ENCODE results near the gene ROM1. TPM values are rescaled to one million over a fixed set of nuclear protein-coding genes. Genes with fewer than 3 reads are reported as not detected.
"Not testable (repeated sequence)": the region's sequence is repeated elsewhere in the genome, so short reads cannot be mapped to it uniquely, and the experiment has no call there.

ROM1 gene
- total RNA-seq, 1 donor from 2014 or later = 3.1 TPM

DNA sequence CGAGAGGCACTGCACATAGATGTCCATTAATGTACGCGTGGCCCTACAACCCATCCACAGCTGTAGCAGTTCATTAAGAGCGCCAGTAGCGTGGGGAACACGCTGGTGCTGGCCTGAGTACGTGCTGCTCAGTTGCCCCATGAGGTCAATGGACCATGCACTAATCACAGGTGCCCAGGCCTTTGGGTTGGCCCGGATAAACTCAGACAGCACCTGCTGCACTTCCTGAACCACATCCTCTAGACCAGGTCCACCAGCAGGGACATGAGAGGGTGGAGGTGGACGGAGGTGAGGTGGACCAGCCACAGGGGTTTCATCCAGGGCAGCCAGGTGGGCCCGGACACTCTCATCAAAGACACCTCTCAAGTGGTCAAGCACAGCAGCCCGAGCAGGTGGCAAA, 36.4 kb downstream of the ROM1 start:
- no peak for DNase-seq

DNA sequence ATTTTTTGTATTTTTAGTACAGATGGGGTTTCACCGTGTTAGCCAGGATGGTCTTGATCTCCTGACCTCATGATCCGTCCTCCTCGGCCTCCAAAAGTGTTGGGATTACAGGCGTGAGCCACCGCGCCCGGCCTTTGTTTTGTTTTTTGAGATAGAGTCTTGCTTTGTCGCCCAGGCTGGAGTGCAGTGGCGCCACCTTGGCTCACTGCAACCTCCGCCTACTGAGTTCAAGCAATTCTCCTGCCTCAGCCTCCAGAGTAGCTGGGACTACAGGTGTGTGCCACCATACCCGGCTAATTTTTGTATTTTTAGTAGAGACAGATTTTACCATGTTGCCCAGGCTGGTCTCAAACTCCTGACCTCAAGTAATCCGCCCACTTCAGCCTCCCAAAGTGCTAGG, 37.2 kb downstream of the ROM1 start:
- DNase-seq = not testable (repeated sequence)

DNA sequence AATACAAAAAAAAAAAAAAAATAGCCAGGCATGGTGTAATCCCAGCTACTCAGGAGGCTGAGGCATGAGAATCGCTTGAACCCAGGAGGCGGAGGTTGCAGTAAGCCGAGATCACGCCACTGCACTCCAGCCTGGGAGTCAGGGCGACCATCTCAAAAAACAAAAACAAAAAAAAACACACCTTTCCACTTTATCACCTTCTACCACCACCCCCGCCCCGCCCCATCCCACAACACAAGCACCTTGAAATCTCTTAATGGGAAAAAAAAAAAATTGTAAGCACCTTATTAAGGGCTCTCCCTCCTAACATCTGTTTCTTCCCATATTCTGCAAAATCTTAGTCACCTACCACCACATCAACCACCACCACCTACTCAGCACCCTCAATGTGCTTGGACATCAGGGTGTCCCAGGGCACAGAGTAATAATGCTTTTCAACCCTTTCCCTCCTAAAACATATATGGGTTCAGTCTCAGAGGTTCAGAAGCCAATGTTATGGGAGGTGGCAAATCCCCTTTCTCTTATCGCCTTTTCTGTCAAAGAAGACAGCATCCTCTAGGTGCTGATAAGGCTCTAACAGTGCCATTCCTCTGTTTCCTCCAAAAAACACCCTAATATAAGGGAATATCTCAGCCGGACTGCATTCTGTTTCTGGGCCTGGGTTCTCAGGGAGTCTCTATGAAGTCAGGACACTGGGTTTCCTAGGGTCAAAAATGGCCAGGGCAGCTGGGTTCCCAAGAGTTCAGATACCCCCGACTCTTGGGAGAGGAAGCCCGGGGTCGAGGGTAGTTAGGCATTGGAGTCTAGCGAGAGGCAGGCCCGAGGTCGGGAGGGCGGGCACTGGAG, 39.3 kb downstream of the ROM1 start:
- DNase-seq = no peak

DNA sequence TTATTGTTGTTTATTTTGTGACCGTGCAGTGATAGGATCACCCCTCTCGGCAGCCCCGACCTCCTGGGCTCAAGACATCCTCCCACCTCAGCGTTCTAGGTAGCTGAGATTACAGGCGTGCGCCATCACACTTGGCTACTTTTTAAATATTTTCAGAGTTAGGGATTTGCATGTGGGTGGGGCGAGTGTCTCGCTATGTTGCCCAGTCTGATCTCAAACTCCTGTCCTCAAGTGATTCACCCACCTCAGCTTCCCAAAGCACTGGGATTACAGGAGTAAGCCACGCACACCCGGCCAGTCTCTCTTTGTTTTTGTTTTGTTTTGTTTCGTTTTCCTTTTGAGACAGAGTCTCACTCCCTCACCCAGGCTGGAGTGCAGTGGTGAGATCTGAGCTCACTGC, 41.2 kb downstream of the ROM1 start:
- no peak for DNase-seq

DNA sequence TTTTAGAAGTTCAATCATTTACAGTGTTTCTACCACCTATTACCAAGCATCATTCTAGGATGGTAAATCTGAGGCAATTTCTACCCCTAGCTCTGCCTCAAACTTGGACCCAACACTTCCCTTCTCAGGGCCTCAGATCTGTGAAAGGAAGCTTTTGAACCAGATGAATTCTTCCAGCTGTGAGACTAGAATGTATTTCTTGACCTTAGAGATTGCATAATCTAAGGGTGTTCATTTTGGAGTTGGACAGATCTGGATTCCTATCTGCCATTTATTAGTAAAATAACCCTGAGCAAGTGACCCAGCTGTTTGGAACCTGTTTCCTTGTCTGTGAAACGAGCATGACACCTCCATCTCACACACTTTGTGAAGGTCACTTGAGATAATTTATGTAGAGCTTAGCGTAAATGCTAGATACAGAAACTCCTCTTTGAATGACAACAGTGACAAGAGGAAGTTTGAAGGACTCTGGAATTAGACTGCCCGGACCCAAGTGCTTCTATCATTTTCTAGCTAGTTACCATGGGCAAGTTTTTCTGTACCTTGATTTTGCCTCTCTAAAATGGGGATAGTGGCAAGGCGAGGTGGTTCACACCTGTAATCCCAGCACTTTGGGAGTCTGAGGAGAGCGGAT, 43.9 kb downstream of the ROM1 start:
- no peak for DNase-seq

DNA sequence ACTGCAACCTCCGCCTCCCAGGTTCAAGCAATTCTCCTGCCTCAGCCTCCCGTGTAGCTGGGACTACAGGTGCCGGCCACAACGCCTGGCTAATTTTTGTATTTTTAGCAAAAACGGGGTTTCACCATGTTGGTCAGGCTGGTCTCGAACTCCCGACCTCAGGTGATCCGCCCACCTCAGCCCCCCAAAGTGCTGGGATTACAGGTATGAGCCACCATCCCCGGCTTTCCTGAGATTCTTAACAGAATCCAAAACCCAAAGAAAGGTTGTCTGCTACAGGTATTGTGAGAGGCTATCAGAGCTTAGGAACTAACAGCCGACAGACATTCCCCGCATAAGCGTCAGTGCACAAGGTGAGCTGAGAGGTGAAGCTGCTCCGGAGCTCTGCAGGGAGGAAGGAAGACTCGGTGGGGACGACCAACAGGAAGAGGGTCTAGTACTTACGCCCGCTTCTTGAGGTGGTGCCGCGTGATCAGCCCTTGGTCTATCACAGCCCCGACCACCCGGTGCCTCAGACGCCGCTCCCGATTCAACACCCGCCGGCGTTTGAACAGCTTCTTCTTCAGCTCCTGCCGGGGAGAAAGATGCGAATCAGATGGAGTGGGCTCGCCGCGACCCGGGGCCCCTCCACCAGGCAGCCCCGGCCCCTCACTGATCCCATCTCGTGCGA, 51.5 kb downstream of the ROM1 start:
- peak; percentile 53 for DNase-seq

Small RNAs within 50 kb of the gene (small RNA-seq; reads per million reads assigned to genes)
- gene AP001458.1 (not detected), gene MIR6747 (0.26 reads per million)

Other genes starting within 250 kb of the ROM1 start
- not detected for gene SCGB1A1, start 194.2 kb upstream of the ROM1 start, total RNA-seq
- 18.6 TPM for gene AHNAK, start 66.5 kb upstream of the ROM1 start, total RNA-seq
- gene EEF1G, start 39.4 kb upstream of the ROM1 start, total RNA-seq = 1,633 TPM
- 4.5 TPM for gene TUT1, start 21.7 kb upstream of the ROM1 start, total RNA-seq
- 129 TPM for gene MTA2, start 11.4 kb upstream of the ROM1 start, total RNA-seq
- gene EML3, start 482 bp upstream of the ROM1 start, total RNA-seq = 4.5 TPM
- 21.4 TPM for gene B3GAT3, start 8.7 kb downstream of the ROM1 start, total RNA-seq
- gene GANAB, start 33.4 kb downstream of the ROM1 start, total RNA-seq = 61.8 TPM
- gene INTS5, start 40.0 kb downstream of the ROM1 start, total RNA-seq = 20.3 TPM
- gene C11orf98, start 52.0 kb downstream of the ROM1 start, total RNA-seq = 23.7 TPM
- gene CSKMT, start 52.1 kb downstream of the ROM1 start, total RNA-seq = 11.5 TPM
- 6.9 TPM for gene UQCC3, start 58.4 kb downstream of the ROM1 start, total RNA-seq
- gene LBHD1, start 59.0 kb downstream of the ROM1 start, total RNA-seq = 0.94 TPM
- gene UBXN1, start 65.8 kb downstream of the ROM1 start, total RNA-seq = 91.4 TPM
- gene LRRN4CL, start 76.3 kb downstream of the ROM1 start, total RNA-seq = 0.16 TPM
- 133 TPM for gene BSCL2, start 94.2 kb downstream of the ROM1 start, total RNA-seq
- 20.0 TPM for gene GNG3, start 94.4 kb downstream of the ROM1 start, total RNA-seq
- 17.0 TPM for gene HNRNPUL2, start 114.2 kb downstream of the ROM1 start, total RNA-seq
- 23.7 TPM for gene TTC9C, start 115.2 kb downstream of the ROM1 start, total RNA-seq
- 20.1 TPM for gene ZBTB3, start 140.9 kb downstream of the ROM1 start, total RNA-seq
- gene POLR2G, start 148.3 kb downstream of the ROM1 start, total RNA-seq = 47.1 TPM
- 17.2 TPM for gene TAF6L, start 158.1 kb downstream of the ROM1 start, total RNA-seq
- 20.9 TPM for gene TMEM179B, start 174.1 kb downstream of the ROM1 start, total RNA-seq
- 15.9 TPM for gene TMEM223, start 178.7 kb downstream of the ROM1 start, total RNA-seq
- gene NXF1, start 192.2 kb downstream of the ROM1 start, total RNA-seq = 13.1 TPM
- 32.8 TPM for gene STX5, start 218.8 kb downstream of the ROM1 start, total RNA-seq
- gene TEX54, start 219.6 kb downstream of the ROM1 start, total RNA-seq = not detected
- 47.9 TPM for gene WDR74, start 226.3 kb downstream of the ROM1 start, total RNA-seq